ENCODE results near the gene SETD2. TPM values are rescaled to one million over a fixed set of nuclear protein-coding genes. Genes with fewer than 3 reads are reported as not detected.

SETD2 gene
- total RNA-seq, 1 donor from 2014 or later, result 73.9 TPM

- no peak overlapping the region for H3K4me3 Mint-ChIP-seq (ENCODE audit: low read depth)
- H3K4me1 Mint-ChIP-seq (ENCODE audit: low read depth), result peaks cover under 1% of the 10 kb centered on the region
- H3K27ac Mint-ChIP-seq, result no peak overlapping the region
Observed at GRCh38 chr3:46992231-46992630, 171.7 kb downstream of the SETD2 start.

GRCh38 chr3:46991406-46992165 is 172.3 kb downstream of the SETD2 start:
- Mint-ChIP-seq H3K9me3 (ENCODE audit: low read depth) (no peaks in the 10 kb centered on the region), H3K4me3 (ENCODE audit: low read depth) (no peak overlapping the region), H3K27ac (no peak overlapping the region), H3K36me3 (ENCODE audit: insufficient read depth) (peaks cover 11% of the 10 kb centered on the region), H3K4me1 (ENCODE audit: low read depth) (peaks cover 7% of the 10 kb centered on the region), H3K27me3 (no peaks in the 10 kb centered on the region)
- no peak for TF ChIP-seq CTCF (IDR thresholded peaks at IDR 0.05; ENCODE audit: unreplicated experiment)
- DNase-seq (ENCODE audit: low spot score, unreplicated experiment), result no peak

More at GRCh38 chr3:46992231-46992630, 171.7 kb downstream of the SETD2 start:
- H3K27me3 Mint-ChIP-seq, result no peaks in the 10 kb centered on the region
- DNase-seq (ENCODE audit: low spot score, unreplicated experiment), result no peak
- H3K36me3 Mint-ChIP-seq (ENCODE audit: insufficient read depth), result peaks cover 12% of the 10 kb centered on the region
- TF ChIP-seq CTCF (IDR thresholded peaks at IDR 0.05; ENCODE audit: unreplicated experiment), result no peak
- H3K9me3 Mint-ChIP-seq (ENCODE audit: low read depth), result no peaks in the 10 kb centered on the region

- Mint-ChIP-seq H3K9me3 (ENCODE audit: low read depth) (no peaks in the 10 kb centered on the region), H3K27me3 (no peaks in the 10 kb centered on the region)
Observed at GRCh38 chr3:46990573-46991374, 173.1 kb downstream of the SETD2 start.

GRCh38 chr3:46989146-46989810 is 174.6 kb downstream of the SETD2 start:
- DNase-seq (ENCODE audit: low spot score, unreplicated experiment), result no peak

More at GRCh38 chr3:46990573-46991374, 173.1 kb downstream of the SETD2 start:
- Mint-ChIP-seq H3K36me3 (ENCODE audit: insufficient read depth) (peaks cover 11% of the 10 kb centered on the region), H3K27ac (peak overlapping the region; percentile 84), H3K4me1 (ENCODE audit: low read depth) (peaks cover 12% of the 10 kb centered on the region), H3K4me3 (ENCODE audit: low read depth) (no peak overlapping the region)
- no peak for DNase-seq (ENCODE audit: low spot score, unreplicated experiment)
- TF ChIP-seq CTCF (IDR thresholded peaks at IDR 0.05; ENCODE audit: unreplicated experiment), result no peak

More at GRCh38 chr3:46989146-46989810, 174.6 kb downstream of the SETD2 start:
- Mint-ChIP-seq H3K36me3 (ENCODE audit: insufficient read depth) (peaks cover 10% of the 10 kb centered on the region), H3K27ac (no peak overlapping the region), H3K9me3 (ENCODE audit: low read depth) (no peaks in the 10 kb centered on the region), H3K4me1 (ENCODE audit: low read depth) (peaks cover 16% of the 10 kb centered on the region), H3K4me3 (ENCODE audit: low read depth) (no peak overlapping the region), H3K27me3 (no peaks in the 10 kb centered on the region)
- no peak for TF ChIP-seq CTCF (IDR thresholded peaks at IDR 0.05; ENCODE audit: unreplicated experiment)
